Ishikawa (cell line): ENCODE results near the gene SLC41A3.

Experiments
- CEBPB ChIP-seq: IDR thresholded peaks from 2 replicates; pipeline ENCODE4 v1.6.1; 2012
- CREB1 ChIP-seq: IDR thresholded peaks from 2 replicates; pipeline ENCODE4 v1.6.1; 2012; ENCODE audit warnings: low read depth
- EGR1 ChIP-seq: IDR thresholded peaks from 2 replicates; pipeline ENCODE4 v1.6.1; 2012
- EP300 ChIP-seq: IDR thresholded peaks from 2 replicates; pipeline ENCODE4 v1.6.1; 2012; ENCODE audit warnings: borderline replicate concordance
- FOXM1 ChIP-seq: IDR thresholded peaks from 2 replicates; pipeline ENCODE4 v1.6.1; 2012; ENCODE audit warnings: low read depth, borderline replicate concordance
- MAX ChIP-seq: IDR thresholded peaks from 2 replicates; pipeline ENCODE4 v1.6.1; 2012
- NFIC ChIP-seq: IDR thresholded peaks from 2 replicates; pipeline ENCODE4 v1.6.1; 2012
- RAD21 ChIP-seq: IDR thresholded peaks from 2 replicates; pipeline ENCODE4 v1.6.1; 2012; ENCODE audit warnings: low read depth
- REST ChIP-seq: IDR thresholded peaks from 2 replicates; pipeline ENCODE4 v1.6.1; 2012; ENCODE audit warnings: low read depth, mild to moderate bottlenecking
- TAF1 ChIP-seq: IDR thresholded peaks from 2 replicates; pipeline ENCODE4 v1.6.1; 2012; ENCODE audit warnings: low read depth, mild to moderate bottlenecking
- TCF12 ChIP-seq: IDR thresholded peaks from 2 replicates; pipeline ENCODE4 v1.6.1; 2012; ENCODE audit warnings: low read depth
- TEAD4 ChIP-seq: IDR thresholded peaks from 2 replicates; pipeline ENCODE4 v1.6.1; 2012
- USF1 ChIP-seq: IDR thresholded peaks from 2 replicates; pipeline ENCODE4 v1.6.1; 2012
- YY1 ChIP-seq: IDR thresholded peaks from 2 replicates; pipeline ENCODE4 v1.6.1; 2012; ENCODE audit warnings: low read depth
- ZBTB7A ChIP-seq: IDR thresholded peaks from 2 replicates; pipeline ENCODE4 v1.6.1; 2012; ENCODE audit warnings: low read depth

SLC41A3 gene

GRCh38 chr3:126050050-126050392, 33.9 kb downstream of the SLC41A3 start:
- no peak for TF ChIP-seq RAD21
- no peak for TF ChIP-seq YY1
- no peak for TF ChIP-seq ZBTB7A
- no peak for TF ChIP-seq USF1

GRCh38 chr3:126049289-126050049, 34.5 kb downstream of the SLC41A3 start:
- TF ChIP-seq TCF12 = no peak
- TF ChIP-seq EGR1 = no peak
- no peak for TF ChIP-seq CEBPB
- TF ChIP-seq FOXM1 = no peak
- no peak for TF ChIP-seq EP300
- TF ChIP-seq CREB1 = no peak
- no peak for TF ChIP-seq NFIC
- no peak for TF ChIP-seq REST
- TF ChIP-seq TAF1 = no peak
- TF ChIP-seq TEAD4 = no peak
- TF ChIP-seq RAD21 = no peak
- no peak for TF ChIP-seq MAX
- TF ChIP-seq ZBTB7A = no peak
- no peak for TF ChIP-seq USF1
- no peak for TF ChIP-seq YY1

DNA sequence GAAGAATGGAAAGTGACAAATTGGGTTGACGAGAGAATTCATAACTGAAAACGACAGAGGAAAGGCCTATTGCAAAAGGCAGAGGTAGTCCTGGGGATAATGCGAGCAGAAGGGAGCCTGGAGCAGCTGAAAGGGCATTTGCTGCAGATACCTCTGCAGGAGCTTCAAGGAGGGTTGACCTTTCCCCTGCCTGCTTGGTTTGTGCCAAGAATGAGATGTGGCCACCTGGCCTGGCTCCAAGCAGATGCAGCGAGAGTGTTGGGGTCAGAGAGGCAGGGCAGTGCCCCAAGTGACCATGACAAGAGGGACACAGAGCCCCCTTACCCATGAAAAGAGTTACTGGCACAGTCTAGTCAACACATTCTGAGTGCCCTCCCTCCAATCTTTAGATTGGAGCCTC, 43.5 kb downstream of the SLC41A3 start:
- no peak for TF ChIP-seq TAF1
- TF ChIP-seq REST = no peak
- TF ChIP-seq FOXM1 = no peak
- TF ChIP-seq TCF12 = no peak
- TF ChIP-seq ZBTB7A = no peak
- no peak for TF ChIP-seq EGR1
- TF ChIP-seq RAD21 = no peak

- TF ChIP-seq ZBTB7A (no peak), REST (no peak), YY1 (no peak), FOXM1 (no peak), TEAD4 (no peak), CREB1 (no peak), EGR1 (no peak), CEBPB (no peak), MAX (no peak), TCF12 (no peak), RAD21 (no peak), EP300 (no peak), NFIC (no peak)
Observed at GRCh38 chr3:126039870-126040269, 44.1 kb downstream of the SLC41A3 start.

- TF ChIP-seq USF1 (peak; percentile 70), MAX (peak; percentile 41; the same call in 1 of the 2 replicates)
Observed at GRCh38 chr3:126038791-126039190, 45.1 kb downstream of the SLC41A3 start.
